Prostate gland (tissue), 2 donors: ENCODE results near the gene BRD3OS. TPM values are rescaled to one million over a fixed set of nuclear protein-coding genes. Genes with fewer than 3 reads are reported as not detected.

Experiments used
- DNase-seq: peaks from one replicate; pipeline ENCODE4 v3.0.0-alpha.2; 2019; ENCODE audit warnings: low spot score
- H3K27ac ChIP-seq, 2 donors: fragments of 200-600 bp; sonication (generic); 2 replicates each; pipeline ENCODE4 v1.5.1; 2017 to 2019
- H3K27me3 ChIP-seq: fragments of 200-600 bp; sonication (generic); replicated peaks from 2 replicates; pipeline ENCODE4 v1.5.1; 2019; ENCODE audit not compliant: insufficient read depth
- H3K36me3 ChIP-seq, 2 donors: fragments of 200-600 bp; sonication (generic); 1 replicate in 1 of 2; 2 replicates in 1 of 2; pipeline versions ENCODE4 v1.5.1 to v1.8.1; 2017 to 2019
- H3K4me1 ChIP-seq: fragments of 200-600 bp; sonication (generic); replicated peaks from 2 replicates; pipeline ENCODE4 v1.5.1; 2019
- H3K4me3 ChIP-seq, 2 donors: fragments of 200-600 bp; sonication (generic); 2 replicates each; pipeline ENCODE4 v1.5.1; 2017 to 2019
- H3K9me3 ChIP-seq: fragments of 200-600 bp; sonication (generic); 2 replicates; pipeline ENCODE4 v1.5.1; 2017
- POLR2A ChIP-seq: fragments of 450-650 bp; IDR thresholded peaks from one replicate; pipeline ENCODE4 v1.6.1; 2016; ENCODE audit warnings: antibody characterized with exemption, mild to moderate bottlenecking
- POLR2AphosphoS5 ChIP-seq: sonication (generic); formaldehyde crosslinking; IDR thresholded peaks from one replicate; pipeline ENCODE4 v1.6.1; 2017; ENCODE audit warnings: antibody characterized with exemption
- WGBS: methylation state at CpG from one replicate; pipeline ENCODE4 v1.1.5; 2018; 5-methylcytosine and 5-hydroxymethylcytosine counted together
- intact Hi-C: fragments of 100-400 bp; cut with DNase I; formaldehyde crosslinking; loops from one replicate; pipeline ENCODE4 v1.14.2; 2022
- total RNA-seq, 2 donors: library from RNA; depleted of rRNA; stranded (reverse); fragments of >200 nt; gene quantifications; one replicate each; pipeline ENCODE4 v1.1.0, GENCODE V29; 2016
- TF ChIP-seq, protein P1 (sequence below), 4 experiments: fragments of 200-600 bp in 2 of 4; fragments of 450-650 bp in 2 of 4; sonication (generic) in 2 of 4; IDR thresholded peaks; 1 replicate in 3 of 4; 2 replicates in 1 of 4; pipeline ENCODE4 v1.5.1; 2016 to 2019; ENCODE audit warnings: antibody characterized with exemption in 4 of 4, mild to moderate bottlenecking in 2 of 4, moderate library complexity in 2 of 4

The BRD3OS gene
- total RNA-seq, 2 donors from 2014 or later = 16.2 to 30.1 TPM

DNA sequence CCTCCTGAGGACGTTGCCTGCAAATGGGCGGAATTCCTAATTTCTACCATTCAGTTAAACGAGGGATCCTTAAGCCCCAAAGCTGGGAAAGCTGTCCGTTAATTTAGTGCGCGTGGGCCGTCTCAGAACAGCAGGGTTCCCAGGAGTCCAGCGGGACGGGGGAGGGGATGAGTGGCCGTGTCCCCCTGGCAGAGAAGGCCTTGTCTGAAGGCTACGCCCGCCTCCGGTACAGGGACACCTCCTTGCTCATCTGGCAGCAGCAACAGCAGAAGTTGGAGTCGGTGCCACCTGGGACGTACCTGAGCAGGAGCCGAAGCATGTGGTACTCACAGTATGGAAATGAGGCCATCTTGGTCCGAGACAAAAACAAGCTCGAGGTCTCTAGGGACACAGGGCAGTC, 1.3 kb downstream of the BRD3OS start:
- TF ChIP-seq POLR2AphosphoS5 (no peak), POLR2A (no peak)
- TF ChIP-seq, protein P1, sequence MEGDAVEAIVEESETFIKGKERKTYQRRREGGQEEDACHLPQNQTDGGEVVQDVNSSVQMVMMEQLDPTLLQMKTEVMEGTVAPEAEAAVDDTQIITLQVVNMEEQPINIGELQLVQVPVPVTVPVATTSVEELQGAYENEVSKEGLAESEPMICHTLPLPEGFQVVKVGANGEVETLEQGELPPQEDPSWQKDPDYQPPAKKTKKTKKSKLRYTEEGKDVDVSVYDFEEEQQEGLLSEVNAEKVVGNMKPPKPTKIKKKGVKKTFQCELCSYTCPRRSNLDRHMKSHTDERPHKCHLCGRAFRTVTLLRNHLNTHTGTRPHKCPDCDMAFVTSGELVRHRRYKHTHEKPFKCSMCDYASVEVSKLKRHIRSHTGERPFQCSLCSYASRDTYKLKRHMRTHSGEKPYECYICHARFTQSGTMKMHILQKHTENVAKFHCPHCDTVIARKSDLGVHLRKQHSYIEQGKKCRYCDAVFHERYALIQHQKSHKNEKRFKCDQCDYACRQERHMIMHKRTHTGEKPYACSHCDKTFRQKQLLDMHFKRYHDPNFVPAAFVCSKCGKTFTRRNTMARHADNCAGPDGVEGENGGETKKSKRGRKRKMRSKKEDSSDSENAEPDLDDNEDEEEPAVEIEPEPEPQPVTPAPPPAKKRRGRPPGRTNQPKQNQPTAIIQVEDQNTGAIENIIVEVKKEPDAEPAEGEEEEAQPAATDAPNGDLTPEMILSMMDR (IDR thresholded peaks at IDR 0.05) = no peak
- Histone ChIP-seq H3K27me3 (no peaks in the 10 kb centered on the region), H3K36me3 (peaks cover 0 to 6% of the 10 kb centered on the region in 2 donors), H3K27ac (no peak overlapping the region), H3K4me3 (no peak overlapping the region), H3K9me3 (no peaks in the 10 kb centered on the region), H3K4me1 (no peaks in the 10 kb centered on the region)
- WGBS = 90% methylated on average over 18 of the region's 18 CpGs
- intact Hi-C loops = loop anchor here (5.0 to 10.0 kb wide), 2 partner anchors 41 to 108 kb away; partner anchors contain the start of genes BRD3 and WDR5
- no peak for DNase-seq

DNA sequence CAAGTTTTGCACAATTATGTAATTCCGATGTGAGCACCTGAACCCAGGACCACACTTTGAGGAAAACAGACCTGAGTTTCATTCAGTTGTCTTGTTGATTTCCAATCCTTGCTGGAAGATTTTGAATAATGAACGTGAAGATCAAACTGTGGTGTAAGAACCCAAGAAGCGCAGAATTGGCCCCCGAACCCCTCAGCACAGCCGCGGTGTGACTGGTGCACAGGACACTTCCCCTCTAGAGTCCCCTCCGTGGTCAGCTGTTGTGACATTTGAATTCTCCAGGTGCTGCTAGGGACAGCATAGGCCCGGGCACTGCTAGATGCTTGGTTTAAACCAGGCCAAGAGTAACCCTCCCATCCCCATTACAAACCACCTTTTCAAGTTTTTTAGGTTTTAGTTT, 1.7 kb downstream of the BRD3OS start:
- no peaks in the 10 kb centered on the region for H3K9me3 ChIP-seq
- no peaks in the 10 kb centered on the region for H3K27me3 ChIP-seq
- no peak overlapping the region for H3K27ac ChIP-seq
- DNase-seq = no peak
- no peaks in the 10 kb centered on the region for H3K4me1 ChIP-seq
- no peak overlapping the region for H3K4me3 ChIP-seq
- TF ChIP-seq, protein P1 (IDR thresholded peaks at IDR 0.05) = no peak
- no peak for TF ChIP-seq POLR2A
- TF ChIP-seq POLR2AphosphoS5 = no peak
- WGBS = 89% methylated on average over 8 of the region's 8 CpGs
- intact Hi-C loops = loop anchor here (5.0 to 10.0 kb wide), 2 partner anchors 40 to 108 kb away; partner anchors contain the start of genes BRD3 and WDR5
- peaks cover 0 to 6% of the 10 kb centered on the region in 2 donors for H3K36me3 ChIP-seq

DNA sequence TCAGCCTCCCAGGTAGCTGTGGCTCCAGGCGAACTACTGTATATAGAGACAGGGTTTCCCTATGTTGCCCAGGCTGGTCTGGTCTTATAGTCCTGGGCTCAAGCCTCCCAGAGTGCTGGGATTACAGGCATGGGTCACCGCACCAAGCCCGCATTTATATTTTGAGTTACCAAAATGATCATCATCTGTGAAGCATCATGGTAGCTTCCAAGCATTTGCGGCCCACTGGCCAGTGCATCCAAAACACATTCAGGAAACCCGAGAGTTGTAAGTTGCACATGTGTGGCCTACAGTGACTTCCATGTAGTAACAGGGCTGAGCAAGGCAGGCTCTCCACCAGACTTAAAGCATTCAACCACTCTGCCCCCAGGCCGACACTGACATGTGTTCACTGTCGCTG, 2.3 kb downstream of the BRD3OS start:
- Histone ChIP-seq H3K4me1 (no peaks in the 10 kb centered on the region), H3K4me3 (no peak overlapping the region), H3K27me3 (no peaks in the 10 kb centered on the region), H3K27ac (no peak overlapping the region), H3K9me3 (no peaks in the 10 kb centered on the region), H3K36me3 (peaks cover 0 to 6% of the 10 kb centered on the region in 2 donors)
- WGBS = 94% methylated on average over 7 of the region's 7 CpGs
- DNase-seq = no peak
- intact Hi-C loops = loop anchor here (5.0 to 10.0 kb wide), 2 partner anchors 40 to 107 kb away; partner anchors contain the start of genes BRD3 and WDR5
- TF ChIP-seq, protein P1 (IDR thresholded peaks at IDR 0.05) = no peak
- no peak for TF ChIP-seq POLR2AphosphoS5
- TF ChIP-seq POLR2A = no peak

DNA sequence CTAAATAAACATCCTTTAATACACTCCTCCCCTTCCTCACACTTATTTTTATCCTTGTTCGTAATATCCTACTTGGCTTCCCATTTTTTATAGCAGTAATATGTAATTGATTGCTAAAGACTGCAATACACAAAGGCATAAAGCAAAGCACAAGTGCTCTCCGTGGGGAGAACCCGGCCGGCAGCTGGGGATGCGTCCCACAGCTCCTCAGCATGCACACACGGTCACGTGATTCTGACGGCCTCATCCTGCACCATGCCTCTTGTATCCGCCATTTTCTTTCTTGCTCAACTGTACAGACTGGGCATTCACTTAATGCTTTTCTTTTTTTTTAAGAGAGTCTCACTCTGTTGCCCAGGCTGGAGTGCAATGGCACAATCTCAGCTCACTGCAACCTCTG, 2.8 kb downstream of the BRD3OS start:
- H3K27me3 ChIP-seq = no peaks in the 10 kb centered on the region
- no peaks in the 10 kb centered on the region for H3K9me3 ChIP-seq
- TF ChIP-seq POLR2A (no peak), POLR2AphosphoS5 (no peak)
- TF ChIP-seq, protein P1 (IDR thresholded peaks at IDR 0.05) = no peak
- H3K4me1 ChIP-seq = no peaks in the 10 kb centered on the region
- 92% methylated on average over 9 of the region's 9 CpGs for WGBS
- peaks cover 3 to 6% of the 10 kb centered on the region in 2 donors for H3K36me3 ChIP-seq
- no peak overlapping the region for H3K4me3 ChIP-seq
- no peak for DNase-seq
- intact Hi-C loops = loop anchor here (5.0 to 10.0 kb wide), 2 partner anchors 39 to 107 kb away; partner anchors contain the start of genes BRD3 and WDR5
- H3K27ac ChIP-seq = no peak overlapping the region

DNA sequence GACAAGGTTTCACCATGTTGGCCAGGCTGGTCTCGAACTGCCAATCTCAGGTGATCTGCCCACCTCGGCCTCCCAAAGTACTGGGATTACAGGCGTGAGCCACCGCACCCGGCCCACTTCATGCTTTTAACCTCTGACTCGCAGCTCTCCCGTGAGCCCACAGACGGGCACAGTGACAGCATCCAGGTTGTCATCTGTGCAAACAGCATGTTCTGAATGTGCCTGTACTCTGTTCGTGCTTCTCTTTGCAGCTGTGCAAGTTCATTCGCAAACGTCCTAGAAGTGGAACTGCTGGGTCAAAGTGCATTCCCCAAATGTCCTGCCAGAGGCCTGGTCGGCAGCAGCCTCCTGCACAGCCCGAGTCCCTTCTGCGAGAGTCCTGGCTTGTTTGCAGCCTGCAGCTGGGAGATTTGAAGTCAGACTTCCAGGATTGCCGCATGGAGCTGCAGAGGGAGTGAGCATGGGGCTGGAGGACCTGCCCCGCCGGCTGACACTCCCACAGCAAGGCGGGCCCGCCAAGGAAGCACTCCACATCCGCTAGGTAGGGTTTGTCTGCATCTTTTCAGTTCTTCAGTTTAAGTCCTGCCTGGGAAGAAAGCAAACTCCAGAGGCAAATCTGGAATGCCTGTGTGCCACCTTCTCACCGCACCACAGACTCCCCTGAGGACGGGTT, 3.4 kb downstream of the BRD3OS start:
- DNase-seq = no peak
- Histone ChIP-seq H3K27ac (no peak overlapping the region), H3K4me1 (no peaks in the 10 kb centered on the region), H3K36me3 (peaks cover 6 to 7% of the 10 kb centered on the region in 2 donors), H3K9me3 (no peaks in the 10 kb centered on the region), H3K4me3 (no peak overlapping the region), H3K27me3 (no peaks in the 10 kb centered on the region)
- TF ChIP-seq, protein P1 (IDR thresholded peaks at IDR 0.05) = no peak
- TF ChIP-seq POLR2A (no peak), POLR2AphosphoS5 (no peak)
- intact Hi-C loops = loop anchor here (5.0 to 10.0 kb wide), 2 partner anchors 39 to 106 kb away; partner anchors contain the start of genes BRD3 and WDR5
- whole genome bisulfite sequencing = 91% methylated on average over 20 of the region's 22 CpGs
